GM21381 (cell line): ENCODE data around the gene SIAH2.
"Not testable (repeated sequence)": the region's sequence is repeated elsewhere in the genome, so short reads cannot be mapped to it uniquely, and the experiment has no call there.

Experiments used
- ATAC-seq: cut with Tn5 transposase; IDR thresholded peaks from one replicate; pipeline ENCODE4 v1.9.1; 2021; ENCODE audit warnings: mild to moderate bottlenecking, moderate library complexity; ENCODE audit not compliant: unreplicated experiment

Gene SIAH2, protein sequence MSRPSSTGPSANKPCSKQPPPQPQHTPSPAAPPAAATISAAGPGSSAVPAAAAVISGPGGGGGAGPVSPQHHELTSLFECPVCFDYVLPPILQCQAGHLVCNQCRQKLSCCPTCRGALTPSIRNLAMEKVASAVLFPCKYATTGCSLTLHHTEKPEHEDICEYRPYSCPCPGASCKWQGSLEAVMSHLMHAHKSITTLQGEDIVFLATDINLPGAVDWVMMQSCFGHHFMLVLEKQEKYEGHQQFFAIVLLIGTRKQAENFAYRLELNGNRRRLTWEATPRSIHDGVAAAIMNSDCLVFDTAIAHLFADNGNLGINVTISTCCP

DNA sequence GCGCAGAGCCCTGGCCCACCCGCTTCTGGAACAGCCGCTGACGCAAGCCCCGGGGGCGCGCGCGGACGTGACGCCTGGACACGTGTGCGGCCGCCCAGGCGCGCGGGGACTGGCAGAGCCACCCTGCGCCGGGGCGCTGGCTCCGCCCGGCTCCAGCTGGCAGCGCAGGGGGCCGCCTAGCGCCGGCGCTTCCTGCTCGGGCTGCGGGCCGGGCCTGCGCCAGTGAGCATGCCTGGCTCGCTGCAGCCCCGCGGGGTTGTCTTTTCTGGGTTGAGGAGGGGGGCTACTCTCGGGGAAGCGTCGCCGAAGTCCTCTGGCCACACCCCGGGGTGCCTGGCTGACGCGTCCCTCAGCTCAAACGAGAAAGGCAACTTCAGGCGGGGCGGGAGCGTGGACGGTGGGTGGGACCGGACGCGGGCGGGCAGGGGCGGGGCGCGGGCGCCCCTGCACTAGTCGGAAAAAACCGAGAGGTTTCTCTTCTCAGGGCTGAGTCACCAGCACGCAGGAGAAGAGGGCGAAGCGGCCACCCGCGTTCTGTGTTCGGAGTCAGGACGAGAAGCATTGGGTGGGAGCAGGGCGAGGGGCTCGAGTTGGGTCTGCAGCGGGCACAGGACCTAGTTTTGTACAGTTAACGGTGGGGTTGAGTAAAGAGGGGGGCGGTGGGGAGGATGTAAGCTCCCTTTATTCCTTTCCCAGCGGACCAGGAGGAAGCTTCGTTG lies at the start of gene SIAH2:
SIAH2 (minus strand) TSS at position 48 of the 719 bp plus-strand sequence. CDS start 320 bp downstream, outside the sequence.
- ATAC-seq: peak; percentile 55

DNA sequence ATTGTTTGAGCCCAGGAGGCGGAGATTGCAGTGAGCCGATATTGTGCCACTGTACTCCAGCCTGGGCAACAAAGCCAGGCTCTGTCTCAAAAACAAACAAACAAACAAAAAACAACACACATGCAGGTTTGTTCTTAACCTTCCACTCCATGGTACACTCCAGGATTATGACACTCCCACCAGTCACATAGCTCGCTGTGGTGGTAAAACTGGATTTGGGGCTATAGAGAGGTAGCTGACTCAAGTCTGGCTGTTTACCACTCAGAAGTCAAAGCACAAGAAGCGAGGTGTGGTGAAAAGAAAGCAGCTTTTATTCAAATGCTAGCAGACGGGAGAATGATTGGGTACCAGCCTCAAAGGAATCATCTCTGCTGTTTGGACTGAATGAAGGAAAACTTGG lies 49.0 kb upstream of the SIAH2 start:
- ATAC-seq: no peak

DNA sequence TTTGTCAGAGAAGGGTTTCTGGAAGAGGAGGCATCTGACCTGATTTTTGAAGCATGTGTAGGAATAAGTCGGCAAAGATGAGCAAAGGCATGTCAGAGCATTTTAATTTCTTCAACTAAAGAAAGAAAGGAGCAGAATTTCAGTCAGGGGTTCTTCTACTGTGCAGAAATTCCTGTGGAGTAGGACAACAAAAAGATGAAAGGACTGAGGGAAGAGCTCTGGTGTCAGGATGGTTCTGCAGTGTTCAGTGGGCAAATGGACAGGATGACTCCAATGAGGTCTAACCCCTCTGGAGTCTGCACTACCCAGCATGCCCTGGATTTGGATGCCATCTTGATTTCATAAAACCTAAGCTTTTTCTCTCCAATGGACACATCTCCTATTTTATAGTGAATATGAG lies 47.7 kb upstream of the SIAH2 start:
- ATAC-seq: no peak

DNA sequence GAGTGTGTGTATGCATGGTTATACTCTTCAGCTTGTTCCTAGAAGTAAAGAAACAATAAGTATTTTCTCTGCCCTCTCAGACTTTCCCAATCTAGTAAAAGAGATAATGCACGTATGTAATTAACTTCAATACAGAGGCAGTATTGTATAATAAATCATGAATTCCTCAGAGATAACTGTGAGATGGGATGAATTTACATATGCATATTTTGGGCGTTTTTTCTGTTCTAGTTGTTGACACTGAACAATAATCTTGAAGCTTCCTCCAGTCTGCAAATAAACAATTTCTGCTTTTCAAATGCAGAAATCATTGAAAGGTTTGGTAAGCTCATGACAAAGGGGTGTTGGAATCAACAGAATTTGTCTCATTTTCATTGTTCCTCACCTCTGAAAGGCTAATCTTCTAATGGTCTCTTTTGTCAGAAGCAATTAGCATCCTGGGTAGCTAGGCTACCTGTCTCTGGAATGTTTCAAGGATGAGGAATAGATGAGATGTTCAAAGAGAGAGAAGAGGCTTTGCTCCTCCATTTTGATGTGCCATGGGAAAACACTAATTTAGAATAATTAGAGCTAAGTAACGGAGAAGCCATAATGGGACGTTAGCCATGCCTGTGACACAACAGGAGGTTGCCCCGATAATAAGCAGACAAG lies 43.3 kb upstream of the SIAH2 start:
- ATAC-seq: no peak

DNA sequence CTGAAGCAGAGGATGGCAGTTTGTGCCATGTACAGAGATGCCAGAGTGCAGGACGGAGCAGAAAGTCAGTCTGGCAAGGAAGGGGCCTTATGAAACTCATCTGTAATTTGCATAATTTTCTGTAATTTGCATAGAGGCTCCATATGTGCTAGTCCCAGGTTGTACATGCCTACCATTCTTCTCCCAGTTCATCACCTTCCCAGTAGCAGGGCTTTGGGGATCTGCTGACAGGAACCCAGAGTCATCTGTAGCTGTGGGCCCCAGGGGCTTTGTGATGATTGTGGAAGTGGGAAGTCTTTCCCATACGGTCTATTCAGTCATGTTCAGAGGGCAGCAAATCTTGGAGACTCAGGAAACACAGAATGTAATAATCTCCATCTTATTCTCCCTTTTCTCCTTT lies 42.4 kb upstream of the SIAH2 start:
- no peak for ATAC-seq

DNA sequence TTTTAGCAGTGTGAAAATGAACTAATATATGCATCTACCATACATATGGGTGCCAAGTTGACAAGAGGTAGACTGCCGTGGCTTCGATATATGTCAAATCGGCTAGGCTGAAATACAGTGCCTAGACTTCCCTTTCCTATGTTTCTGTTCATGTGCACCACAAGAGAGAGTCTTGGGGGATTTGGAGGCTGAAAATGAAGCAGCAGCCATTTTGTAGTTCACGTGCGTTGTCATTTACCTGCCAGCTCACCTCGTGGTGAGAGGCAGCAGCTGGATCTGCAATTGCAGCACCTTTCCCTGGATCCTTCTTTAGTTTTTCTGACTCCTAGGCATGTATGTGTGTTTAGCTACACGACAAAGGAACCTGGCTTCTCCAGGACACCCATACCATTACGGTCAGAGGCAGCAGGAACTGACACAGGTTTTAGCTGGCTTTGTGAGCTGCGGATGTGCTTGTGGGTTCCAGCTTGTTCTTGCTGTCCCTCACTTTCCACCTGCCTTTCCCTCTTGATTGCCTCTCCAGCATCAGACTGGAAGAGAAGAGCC lies 40.5 kb upstream of the SIAH2 start:
- ATAC-seq: no peak

DNA sequence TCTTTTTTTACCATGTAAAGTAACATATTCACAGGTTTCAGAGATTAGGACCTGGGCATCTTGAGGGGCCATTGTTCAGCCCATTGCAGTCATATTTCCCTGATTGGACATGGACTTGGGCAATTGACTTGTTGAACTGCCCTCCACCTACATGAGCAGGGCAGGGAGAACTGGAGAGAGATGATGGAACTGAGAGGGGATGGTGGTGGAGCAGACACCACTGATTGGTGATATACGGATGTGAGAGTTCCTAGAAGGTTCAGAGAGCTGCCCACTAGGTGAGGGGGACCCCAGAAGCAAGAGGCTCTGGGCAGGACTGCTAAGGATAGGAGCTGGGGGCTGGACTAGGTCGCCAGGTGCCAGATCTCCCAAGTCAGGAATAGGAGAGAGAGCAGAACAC lies 37.8 kb upstream of the SIAH2 start:
- ATAC-seq: no peak

DNA sequence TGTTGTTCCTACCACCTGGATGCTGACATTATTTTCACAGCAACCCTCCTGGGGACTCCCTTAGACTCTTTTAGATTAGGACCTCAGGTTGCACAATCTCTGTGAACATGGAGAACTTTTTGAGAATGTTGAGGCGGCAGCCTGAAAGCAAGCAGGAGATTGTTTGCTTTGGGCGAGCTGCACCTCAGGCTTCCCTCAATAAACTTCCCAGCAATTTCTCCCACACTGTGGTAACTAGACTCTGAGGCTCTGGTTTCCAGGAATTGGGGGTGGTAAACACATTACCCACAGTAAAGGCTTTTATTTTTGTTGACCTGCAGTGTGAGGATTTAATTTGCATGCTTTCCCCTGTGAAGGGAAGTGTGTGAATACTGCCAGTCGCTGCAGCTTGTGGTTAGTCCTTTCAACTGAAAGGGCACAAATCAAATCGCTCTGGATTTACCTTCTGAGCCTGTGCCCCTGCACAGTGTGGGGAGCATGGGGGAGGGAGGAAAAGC lies 35.2 kb upstream of the SIAH2 start:
- no peak for ATAC-seq

DNA sequence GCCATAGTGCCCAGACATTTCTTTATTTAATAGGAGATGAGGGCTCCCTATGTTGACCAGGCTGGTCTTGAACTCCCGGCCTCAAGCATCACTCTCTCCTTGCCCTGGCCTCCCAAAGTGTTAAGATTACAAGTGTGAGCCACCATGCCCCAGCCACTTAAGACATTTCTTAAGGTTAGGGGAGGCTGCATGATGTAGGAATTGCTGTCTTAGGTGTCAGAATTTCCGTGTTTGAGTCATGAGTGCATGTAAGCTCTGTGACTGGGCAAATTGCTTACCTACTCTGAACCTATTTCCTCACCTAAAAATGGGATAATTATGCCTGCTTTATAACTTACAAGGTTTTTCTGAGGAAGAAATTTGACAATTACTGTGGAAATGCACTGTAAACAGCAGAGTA lies 34.2 kb upstream of the SIAH2 start:
- ATAC-seq: no peak

DNA sequence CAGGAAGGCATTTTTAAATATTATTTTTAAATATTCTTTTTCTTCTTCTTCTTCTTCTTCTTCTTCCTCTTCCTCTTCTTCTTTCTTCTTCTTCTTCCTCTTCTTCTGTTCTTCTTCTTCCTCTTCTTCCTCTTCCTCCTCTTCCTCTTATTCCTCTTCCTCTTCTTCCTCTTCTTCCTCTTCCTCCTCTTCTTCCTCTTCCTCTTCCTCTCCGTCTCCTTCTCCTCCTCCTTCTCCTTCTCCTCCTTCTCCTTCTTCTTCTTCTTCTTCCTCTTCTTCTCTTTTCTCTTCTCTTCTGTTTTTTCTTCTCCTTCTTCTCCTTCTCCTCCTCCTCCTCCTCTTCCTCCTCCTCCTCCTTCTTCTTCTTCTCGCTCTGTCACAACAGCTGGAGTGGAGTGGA lies 33.6 kb upstream of the SIAH2 start:
- ATAC-seq: not testable (repeated sequence)

DNA sequence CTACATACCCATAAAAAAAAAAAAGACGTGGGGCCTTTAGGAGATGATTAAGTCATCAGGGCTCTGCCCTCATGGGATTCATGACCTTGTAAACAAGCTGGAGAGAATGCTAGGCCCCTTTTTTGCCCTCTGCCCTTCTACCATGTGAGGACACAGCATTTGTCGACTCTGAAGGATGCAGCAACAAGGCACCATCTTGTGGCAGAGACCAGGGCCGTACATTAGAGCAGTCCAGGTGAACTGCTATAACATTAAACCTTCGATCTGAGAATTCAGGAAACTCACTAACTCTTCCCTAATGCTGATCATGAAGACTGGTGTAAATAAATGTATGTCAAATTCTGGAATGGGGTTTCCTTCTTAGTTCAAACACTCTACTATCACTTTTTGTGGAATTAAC lies 30.7 kb upstream of the SIAH2 start:
- ATAC-seq: no peak

DNA sequence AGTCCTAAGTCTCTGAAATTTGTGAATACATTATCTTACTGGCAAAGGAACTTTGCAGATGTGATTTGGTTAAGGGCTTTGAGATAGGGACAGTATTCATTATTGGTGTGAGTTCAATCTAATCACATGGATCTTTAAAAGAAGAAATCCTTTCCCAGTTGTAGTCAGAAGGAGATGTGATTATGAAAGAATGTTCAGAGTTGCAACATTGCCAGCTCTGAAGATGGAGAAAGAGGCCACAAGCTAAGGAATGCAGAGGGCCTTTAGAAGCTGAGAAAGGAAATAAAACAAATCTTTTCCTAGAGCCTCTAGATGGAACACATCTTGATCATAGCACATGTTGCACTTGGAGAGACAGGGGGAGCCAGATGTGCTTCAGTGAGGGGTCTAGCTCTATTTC lies 27.7 kb upstream of the SIAH2 start:
- no peak for ATAC-seq

DNA sequence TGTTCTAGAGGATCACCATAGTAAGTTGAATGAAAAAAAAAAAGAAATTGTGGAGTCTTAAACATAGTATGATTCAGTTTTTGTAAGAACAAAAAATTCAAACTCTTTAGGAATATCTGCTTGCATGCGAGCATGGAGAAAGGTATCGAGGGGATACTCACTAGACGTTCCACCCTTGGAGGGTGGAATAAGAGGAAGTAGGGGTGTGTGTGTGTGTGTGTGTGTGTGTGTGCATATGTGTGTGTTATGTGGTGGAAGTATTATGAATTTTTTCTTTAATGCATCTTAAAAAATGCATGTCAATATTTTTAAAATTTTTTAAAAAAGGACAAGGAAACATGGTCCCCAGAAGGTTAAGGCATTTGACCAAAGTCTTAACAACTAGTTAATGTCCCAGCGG lies 26.5 kb upstream of the SIAH2 start:
- ATAC-seq: no peak

DNA sequence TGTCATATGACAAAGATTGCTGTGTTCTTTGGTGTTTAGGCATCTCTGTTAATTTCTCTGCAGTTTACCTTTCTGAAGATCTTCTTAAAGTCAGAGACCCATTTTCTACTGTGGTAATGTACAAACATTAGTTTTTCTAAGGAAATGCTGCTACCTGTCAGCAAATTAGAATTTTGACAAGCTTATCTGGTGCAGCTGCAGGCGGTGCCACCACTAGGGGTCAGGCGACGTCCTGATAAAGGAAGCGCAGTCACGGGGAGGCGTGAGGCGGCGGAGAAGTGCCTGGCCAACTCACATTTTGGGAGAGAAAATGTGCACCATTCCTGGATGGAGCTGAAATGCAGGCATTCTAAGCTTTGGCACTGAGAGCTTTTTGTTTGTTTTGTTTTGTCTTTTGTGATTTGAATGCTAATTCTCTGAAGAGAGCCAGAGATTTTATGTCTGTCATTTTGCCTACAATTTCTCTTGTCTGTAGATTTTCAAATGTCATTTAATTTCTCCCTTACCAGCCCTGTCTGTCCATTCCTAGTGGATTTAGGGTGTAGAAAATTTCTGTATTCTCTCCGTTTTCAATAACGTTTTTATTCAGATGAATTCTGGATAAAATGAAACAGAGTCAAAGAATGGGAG lies 24.9 kb upstream of the SIAH2 start:
- peak; percentile 65 for ATAC-seq

DNA sequence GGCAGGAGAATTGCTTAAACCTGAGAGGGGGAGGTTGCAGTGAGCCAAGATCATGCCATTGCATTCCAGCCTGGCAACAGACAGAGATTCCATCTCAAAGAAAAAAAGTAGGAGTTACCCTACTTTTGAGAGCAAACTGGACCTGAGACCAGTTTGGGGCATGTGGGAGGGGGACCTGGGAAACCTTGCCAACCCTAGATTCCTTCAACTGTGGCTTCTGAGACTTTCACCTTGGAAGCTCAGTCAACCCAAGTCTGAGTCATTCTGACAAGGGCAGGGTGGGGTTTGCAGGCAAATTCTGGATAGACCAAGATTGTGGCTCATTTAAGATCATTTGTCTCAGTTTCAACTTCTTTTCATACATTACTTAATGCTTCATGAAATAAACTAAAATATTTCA lies 23.8 kb upstream of the SIAH2 start:
- no peak for ATAC-seq

DNA sequence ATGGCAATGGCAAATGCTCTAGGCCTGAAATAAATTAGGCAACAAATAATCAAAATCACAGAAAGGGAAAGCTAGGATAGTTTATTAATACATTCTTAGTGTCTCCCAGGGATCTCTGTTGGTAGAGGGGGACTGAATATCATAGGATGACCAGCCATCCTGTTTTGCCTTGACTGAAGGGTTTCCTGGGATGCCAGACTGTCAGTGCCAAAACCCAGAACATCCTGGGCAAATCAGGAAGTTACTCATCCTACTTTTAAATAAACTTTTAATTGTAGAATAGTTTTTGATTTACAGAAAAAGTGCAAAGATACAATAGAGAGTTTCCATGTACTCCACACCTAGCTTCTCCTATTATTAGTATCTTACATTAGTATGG lies 21.8 kb upstream of the SIAH2 start:
- ATAC-seq: no peak

DNA sequence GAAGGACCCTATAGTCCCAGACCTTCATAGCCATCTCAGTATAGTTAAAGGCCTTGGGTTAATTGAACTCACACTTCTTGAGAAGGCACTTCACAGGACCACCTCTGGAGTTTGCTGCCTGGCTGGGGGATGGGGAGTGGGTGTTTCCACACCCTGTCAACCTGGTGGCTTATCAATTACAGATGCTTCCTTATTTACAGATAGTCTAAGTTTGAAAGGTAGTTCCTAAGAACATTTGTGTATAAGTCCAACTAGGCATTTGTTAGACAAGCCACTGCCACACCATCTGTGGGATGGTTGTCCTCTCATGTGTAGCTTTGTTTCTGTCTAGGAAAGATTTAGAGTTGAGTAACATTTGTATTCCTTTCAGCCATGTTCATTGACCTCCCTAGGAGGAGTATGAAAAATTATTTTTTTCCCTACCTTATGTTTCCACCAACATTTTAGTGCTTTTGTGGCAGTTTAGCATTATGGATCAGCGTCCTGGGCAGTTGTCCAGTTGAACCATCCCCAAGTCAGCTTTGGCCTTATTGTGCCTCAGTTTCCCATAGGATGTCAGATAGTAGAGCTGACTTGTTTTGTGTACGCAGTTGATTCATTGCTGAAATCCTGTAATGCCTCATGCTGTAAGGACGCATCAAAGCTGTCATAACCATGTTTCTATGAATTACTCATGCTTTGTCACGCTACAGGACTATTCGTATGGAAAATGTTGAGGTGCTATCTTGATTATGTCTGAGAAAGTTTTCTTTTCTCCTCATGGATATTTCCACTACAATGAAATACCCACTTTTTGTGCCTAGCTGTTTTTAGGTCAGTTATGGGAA lies 21.2 kb upstream of the SIAH2 start:
- no peak for ATAC-seq

DNA sequence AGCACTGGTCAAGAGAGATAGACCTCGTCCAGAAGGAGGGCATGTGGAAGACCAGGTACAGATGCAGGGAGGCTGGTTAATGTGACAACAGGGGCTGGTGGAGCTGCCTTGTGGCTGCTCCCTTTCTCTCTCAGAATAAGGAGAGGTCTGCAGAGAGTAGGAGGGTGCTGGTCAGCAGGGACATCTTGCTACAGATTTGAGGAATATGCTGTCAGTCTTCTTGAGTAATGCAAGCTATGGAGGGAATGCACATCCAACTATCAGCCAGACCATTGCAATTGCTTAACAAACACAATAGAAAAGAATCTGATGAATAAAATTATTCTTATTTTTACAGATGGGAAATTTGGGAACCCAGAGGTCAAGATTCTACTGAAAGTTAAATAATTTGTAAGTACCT lies 20.3 kb upstream of the SIAH2 start:
- ATAC-seq: no peak

DNA sequence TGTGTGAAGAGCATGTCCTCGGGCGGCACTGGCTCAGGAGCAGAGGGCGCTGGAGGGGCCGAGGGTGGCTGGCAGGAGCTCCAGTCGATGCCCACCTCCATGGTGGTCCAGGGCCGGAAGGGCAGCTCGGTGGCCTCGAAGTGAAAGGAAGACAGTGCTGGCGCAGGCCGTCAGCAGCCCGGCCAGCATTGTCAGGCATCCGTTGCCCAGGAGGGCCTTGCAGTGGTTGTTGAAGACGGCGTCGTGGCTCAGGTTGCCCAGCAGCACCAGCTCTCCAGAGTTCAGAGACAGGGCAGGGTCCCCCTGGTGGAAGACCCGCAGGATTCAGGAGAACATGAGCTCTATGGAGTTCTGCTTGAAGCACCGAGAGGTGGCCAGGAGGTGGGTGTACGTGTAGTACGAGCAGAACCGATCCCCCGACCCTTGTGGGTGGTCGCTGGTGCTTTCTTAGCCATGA lies 16.5 kb upstream of the SIAH2 start:
- ATAC-seq: no peak

DNA sequence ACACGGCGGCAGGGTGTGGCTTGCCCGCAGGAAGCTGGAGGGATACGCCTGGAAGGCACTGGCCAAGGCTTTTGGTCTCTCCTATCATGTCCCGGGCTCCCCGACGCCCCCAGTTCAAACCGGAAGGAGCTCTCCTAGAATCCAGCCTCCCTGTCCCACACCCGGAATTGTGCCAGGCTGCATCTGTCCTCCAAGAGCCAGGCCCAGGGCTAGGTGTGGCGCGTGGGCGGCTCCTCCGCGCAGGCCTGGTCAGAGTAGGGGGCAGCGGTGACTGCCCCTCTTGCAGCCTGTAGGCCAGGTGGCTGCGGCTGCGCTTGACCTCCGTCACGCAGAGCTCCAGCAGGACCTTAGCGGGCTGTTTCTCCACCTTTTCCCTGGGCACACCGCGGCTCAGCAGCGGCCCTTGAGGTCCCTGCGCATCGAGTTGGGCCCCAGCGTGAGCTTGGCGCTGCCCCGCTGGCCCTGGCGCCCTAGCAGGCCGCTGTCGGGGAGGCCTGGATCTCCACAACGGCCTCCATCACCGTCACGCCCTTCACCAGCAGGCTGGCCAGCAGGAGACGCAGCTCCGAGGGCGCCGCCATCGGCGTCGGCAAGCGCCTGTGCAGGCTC lies 15.9 kb upstream of the SIAH2 start:
- ATAC-seq: no peak
